ENCODE data around the gene RGS9.

DNA sequence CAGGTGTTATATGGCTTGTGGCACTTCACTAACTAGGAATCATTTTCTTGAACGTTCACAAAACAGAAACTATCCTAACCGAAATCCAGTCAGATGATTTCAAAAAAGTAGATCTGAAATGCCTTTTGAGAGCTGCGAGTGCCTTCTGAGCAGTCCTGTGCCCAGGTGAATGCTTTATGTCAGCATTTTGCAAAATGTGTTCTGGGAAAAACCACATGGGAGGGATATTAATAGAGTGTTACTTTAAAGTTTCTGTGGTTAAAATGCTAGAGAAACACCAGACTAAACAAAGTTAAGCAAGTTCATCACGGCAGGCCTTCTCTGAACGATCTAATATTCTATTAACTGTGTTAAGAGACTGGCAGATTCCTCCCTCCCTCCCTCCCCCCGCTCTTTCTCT lies 15.8 kb upstream of the RGS9 start:
- TF ChIP-seq, protein P1, sequence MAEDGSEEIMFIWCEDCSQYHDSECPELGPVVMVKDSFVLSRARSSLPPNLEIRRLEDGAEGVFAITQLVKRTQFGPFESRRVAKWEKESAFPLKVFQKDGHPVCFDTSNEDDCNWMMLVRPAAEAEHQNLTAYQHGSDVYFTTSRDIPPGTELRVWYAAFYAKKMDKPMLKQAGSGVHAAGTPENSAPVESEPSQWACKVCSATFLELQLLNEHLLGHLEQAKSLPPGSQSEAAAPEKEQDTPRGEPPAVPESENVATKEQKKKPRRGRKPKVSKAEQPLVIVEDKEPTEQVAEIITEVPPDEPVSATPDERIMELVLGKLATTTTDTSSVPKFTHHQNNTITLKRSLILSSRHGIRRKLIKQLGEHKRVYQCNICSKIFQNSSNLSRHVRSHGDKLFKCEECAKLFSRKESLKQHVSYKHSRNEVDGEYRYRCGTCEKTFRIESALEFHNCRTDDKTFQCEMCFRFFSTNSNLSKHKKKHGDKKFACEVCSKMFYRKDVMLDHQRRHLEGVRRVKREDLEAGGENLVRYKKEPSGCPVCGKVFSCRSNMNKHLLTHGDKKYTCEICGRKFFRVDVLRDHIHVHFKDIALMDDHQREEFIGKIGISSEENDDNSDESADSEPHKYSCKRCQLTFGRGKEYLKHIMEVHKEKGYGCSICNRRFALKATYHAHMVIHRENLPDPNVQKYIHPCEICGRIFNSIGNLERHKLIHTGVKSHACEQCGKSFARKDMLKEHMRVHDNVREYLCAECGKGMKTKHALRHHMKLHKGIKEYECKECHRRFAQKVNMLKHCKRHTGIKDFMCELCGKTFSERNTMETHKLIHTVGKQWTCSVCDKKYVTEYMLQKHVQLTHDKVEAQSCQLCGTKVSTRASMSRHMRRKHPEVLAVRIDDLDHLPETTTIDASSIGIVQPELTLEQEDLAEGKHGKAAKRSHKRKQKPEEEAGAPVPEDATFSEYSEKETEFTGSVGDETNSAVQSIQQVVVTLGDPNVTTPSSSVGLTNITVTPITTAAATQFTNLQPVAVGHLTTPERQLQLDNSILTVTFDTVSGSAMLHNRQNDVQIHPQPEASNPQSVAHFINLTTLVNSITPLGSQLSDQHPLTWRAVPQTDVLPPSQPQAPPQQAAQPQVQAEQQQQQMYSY (CRISPR knock-in tag; IDR thresholded peaks at IDR 0.05), result no peak
- TF ChIP-seq AKAP8 (CRISPR knock-in tag; IDR thresholded peaks at IDR 0.05) (no peak), TCF7L2 (IDR thresholded peaks at IDR 0.05; ENCODE audit: low read depth, low read length) (no peak), BCL6 (CRISPR knock-in tag; IDR thresholded peaks at IDR 0.05) (no peak), RAD21 (CRISPR knock-in tag; IDR thresholded peaks at IDR 0.05) (no peak)
- TF ChIP-seq, protein P2, sequence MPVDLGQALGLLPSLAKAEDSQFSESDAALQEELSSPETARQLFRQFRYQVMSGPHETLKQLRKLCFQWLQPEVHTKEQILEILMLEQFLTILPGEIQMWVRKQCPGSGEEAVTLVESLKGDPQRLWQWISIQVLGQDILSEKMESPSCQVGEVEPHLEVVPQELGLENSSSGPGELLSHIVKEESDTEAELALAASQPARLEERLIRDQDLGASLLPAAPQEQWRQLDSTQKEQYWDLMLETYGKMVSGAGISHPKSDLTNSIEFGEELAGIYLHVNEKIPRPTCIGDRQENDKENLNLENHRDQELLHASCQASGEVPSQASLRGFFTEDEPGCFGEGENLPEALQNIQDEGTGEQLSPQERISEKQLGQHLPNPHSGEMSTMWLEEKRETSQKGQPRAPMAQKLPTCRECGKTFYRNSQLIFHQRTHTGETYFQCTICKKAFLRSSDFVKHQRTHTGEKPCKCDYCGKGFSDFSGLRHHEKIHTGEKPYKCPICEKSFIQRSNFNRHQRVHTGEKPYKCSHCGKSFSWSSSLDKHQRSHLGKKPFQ (CRISPR knock-in tag; IDR thresholded peaks at IDR 0.05; ENCODE audit: insufficient replicate concordance), result no peak

All from HepG2 (cell line).